Measurements from ENCODE around the gene NFU1. TPM values are rescaled to one million over a fixed set of nuclear protein-coding genes. Genes with fewer than 3 reads are reported as not detected.

The NFU1 gene
- total and polyA plus RNA-seq, 2 of the 4 experiments (the other 2 are of a cell fraction) = 24.0 to 32.4 TPM

- Histone ChIP-seq H2AK5ac (ENCODE audit: low read depth, low read length) (no peak overlapping the region), H3K9ac (ENCODE audit: low read depth, low read length) (no peak overlapping the region), H3K27ac (ENCODE audit: insufficient read depth, low read length) (no peak overlapping the region), H3K79me1 (ENCODE audit: low read depth in 1 of 2, low read length in 2 of 2) (peaks cover 30 to 32% of the 10 kb centered on the region in 2 experiments), H3K36me3 (ENCODE audit: control insufficient read depth, insufficient read depth, low read length) (peaks cover 53% of the 10 kb centered on the region), H3K4me2 (ENCODE audit: low read depth, low read length) (no peak overlapping the region), H2BK120ac (ENCODE audit: low read depth, low read length) (no peak overlapping the region), H4K20me1 (ENCODE audit: insufficient read depth, low read length) (0 out of 2 replicates have a peak, but pooled peaks cover 13% of the 10 kb centered on the region), H3K23ac (ENCODE audit: low read depth, low read length) (no peak overlapping the region), H3K56ac (ENCODE audit: extremely low read depth, insufficient read depth, low read length) (no peak overlapping the region), H3K18ac (ENCODE audit: low read depth, low read length) (no peak overlapping the region), H2BK15ac (ENCODE audit: low read depth, low read length) (no peak overlapping the region), H4K91ac (ENCODE audit: insufficient read depth, low read depth, low read length) (no peak overlapping the region), H2AFZ (replicated peaks; ENCODE audit: low read length, poor library complexity) (no peak overlapping the region), H3K4ac (ENCODE audit: low read depth, low read length) (no peak overlapping the region), H2BK20ac (ENCODE audit: low read depth, low read length) (no peak overlapping the region), H4K8ac (ENCODE audit: low read depth in 2 of 2, low read length in 2 of 2) (no peak overlapping the region), H3K9me1 (ENCODE audit: insufficient read depth, low read length) (peaks cover 5% of the 10 kb centered on the region), H2BK5ac (ENCODE audit: low read depth, low read length, poor library complexity, severe bottlenecking) (no peak overlapping the region), H3K4me1 (ENCODE audit: control insufficient read depth, insufficient read depth, low read length) (peaks cover 3% of the 10 kb centered on the region; the same call in 1 of the 2 replicates), H4K5ac (ENCODE audit: low read depth, low read length) (no peak overlapping the region), H3K4me3 (ENCODE audit: insufficient read depth, low read depth, low read length) (no peak overlapping the region), H3K14ac (replicated peaks; ENCODE audit: low read depth, low read length) (no peak overlapping the region), H3K27me3 (ENCODE audit: control insufficient read depth, insufficient read depth, low read length) (no peaks in the 10 kb centered on the region), H2AK9ac (replicated peaks; ENCODE audit: low read depth, low read length, poor library complexity) (no peak overlapping the region), H3K9me3 (ENCODE audit: control insufficient read depth, insufficient read depth, low read length) (no peaks in the 10 kb centered on the region)
- dilution Hi-C loops (cut with HindIII; ENCODE audit: low sequenced_read_pairs, unreplicated experiment) (no loop called here), intact Hi-C loops (cut with micrococcal nuclease) (no loop called here), in situ Hi-C loops (cut with MboI; ENCODE audit: low sequenced_read_pairs) (no loop called here)
- no TSS peak for BruUV-seq (replicated peaks)
- DNase-seq (no peak), ATAC-seq (ENCODE audit: low read depth) (no peak)
- WGBS, 2 experiments (ENCODE audit: extremely low coverage in 2 of 2, insufficient read length in 1 of 2) = no CpG with 5 or more reads among the region's 3 CpGs
- no peak for TF ChIP-seq NFE2L2 (IDR thresholded peaks at IDR 0.05; ENCODE audit: low read depth, low read length)
- TF ChIP-seq SMC3 (IDR thresholded peaks at IDR 0.05; ENCODE audit: low read depth, low read length) = no peak
- TF ChIP-seq MXI1 (IDR thresholded peaks at IDR 0.05; ENCODE audit: borderline replicate concordance, low read depth, low read length) = no peak
- no peak for TF ChIP-seq BHLHE40 (IDR thresholded peaks at IDR 0.05; ENCODE audit: low read depth, low read length)
- TF ChIP-seq MAFK (IDR thresholded peaks at IDR 0.05; ENCODE audit: low read depth, low read length) = no peak
- no peak for TF ChIP-seq RAD21 (IDR thresholded peaks at IDR 0.05; ENCODE audit: low read length)
- no peak for TF ChIP-seq CTCF (conservative IDR thresholded peaks at IDR 0.05; ENCODE audit: low read depth, low read length)
- CTCF ChIA-PET = interaction anchor here (0.7 kb wide), 1 partner anchor 12 kb away, joined by 3 read pairs; no protein-coding TSS in a partner anchor
- POLR2A ChIA-PET (ENCODE audit: unreplicated experiment) = no interaction called here
Measured at GRCh38 chr2:69358914-69359313, 78.3 kb downstream of the NFU1 start.
